GM18511 (cell line): Measurements from ENCODE around the gene SLIT3.
"Not testable (repeated sequence)": the region's sequence is repeated elsewhere in the genome, so short reads cannot be mapped to it uniquely, and the experiment has no call there.

Source experiments
- ATAC-seq: cut with Tn5 transposase; IDR thresholded peaks from one replicate; pipeline ENCODE4 v1.9.1; 2021; ENCODE audit warnings: mild to moderate bottlenecking, moderate library complexity; ENCODE audit not compliant: unreplicated experiment

The SLIT3 gene

DNA sequence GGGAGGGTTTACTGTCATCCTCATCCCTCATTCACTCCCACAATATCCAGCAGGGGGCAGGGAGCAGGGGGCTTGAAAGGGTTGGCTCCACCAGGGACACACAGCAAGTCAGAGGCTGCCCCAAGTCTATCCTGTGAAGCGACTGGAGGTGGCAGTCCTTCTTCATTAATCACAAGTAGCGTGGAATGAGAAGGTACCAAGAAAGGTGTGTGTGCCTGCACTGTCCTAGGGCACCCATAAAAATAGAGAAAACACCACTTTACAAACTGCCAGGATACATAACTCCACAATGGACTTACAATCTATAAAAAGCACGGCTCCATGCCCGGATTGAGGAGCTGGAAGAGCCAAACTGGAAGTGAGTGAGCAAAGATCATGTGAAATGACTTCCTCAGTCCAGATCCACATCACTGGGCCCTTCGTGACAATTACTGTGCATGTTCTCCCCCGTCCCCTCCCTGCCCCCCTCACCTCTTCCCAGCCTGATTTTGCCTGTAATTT is 183.9 kb downstream of the SLIT3 start:
- no peak for ATAC-seq

DNA sequence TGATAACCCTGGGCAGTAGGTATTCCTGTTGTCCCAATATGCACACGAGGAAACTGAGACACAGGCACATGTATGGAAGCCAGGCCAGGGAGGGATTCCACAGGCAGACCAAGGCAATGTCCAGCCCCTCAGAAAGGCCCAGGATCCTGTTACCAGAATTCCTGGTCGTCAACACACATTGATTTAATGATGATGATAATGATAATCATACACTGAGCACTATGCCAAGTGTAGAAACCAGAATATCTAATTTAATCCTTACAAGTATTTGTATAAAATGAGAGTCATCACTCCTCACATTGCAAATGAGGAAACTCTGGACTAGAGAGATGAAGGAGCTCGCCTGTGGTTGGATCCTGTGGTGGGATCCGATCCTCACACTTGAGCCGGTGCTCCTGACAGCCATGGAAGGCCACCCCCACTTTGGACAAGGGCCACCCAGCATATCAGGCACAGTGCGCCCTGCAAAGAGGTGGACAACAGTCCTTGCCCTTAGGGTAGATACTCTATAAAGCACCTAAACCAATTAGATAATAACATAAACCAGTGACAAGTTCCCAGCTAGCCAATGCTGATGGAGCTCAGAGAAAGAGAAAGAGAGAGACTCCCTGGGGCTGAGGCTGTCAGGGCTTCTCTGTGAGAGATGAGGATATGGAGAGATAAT is 185.3 kb downstream of the SLIT3 start:
- ATAC-seq = no peak

DNA sequence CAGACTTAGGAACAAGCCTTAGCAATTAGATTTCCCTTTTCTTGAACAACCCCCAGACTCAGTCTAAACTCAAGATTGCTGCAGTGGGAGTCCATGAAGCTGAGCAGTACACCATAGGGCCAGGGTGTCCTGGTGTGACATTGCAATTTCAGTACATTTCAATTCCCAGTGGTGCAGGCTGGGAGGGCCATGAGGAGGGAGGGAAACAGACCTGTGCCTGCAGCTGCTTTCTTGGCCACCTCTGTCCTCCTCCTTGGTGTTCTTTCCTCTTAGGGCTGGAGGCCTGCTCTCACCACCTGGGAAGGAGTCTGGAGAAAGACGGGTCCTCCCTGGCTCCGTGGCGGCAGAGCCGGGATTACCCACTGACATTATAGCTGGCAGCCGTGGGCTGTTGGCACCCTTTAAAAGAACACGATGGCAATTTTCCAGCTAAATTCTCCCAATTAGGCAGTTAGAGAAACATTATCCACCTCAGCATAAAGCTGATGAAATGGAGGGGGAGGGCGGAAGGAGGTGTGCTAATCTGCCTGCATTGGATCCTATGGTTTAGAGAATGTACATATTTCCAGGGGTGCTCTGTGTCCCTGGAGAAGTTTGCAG is 186.4 kb downstream of the SLIT3 start:
- ATAC-seq = no peak

DNA sequence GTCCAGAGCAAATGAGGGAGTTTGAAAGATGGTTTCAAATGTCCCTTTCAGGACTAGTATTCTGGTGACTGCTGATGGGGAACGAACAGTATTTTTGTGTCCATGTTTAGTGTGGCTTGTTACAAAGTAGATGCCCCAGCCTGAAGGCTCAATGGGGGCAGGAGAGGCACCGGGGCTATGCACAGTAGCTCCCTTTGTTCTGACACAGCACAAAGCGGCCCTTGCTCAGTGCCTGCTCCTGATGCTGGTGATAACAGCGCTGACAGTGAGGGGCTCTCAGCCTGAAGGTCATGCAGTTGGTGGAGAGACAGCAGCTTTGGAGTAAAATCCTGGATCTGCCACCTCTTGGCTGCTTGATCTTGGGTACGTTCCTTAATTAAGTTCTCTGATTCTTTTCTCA is 188.9 kb downstream of the SLIT3 start:
- ATAC-seq = no peak

DNA sequence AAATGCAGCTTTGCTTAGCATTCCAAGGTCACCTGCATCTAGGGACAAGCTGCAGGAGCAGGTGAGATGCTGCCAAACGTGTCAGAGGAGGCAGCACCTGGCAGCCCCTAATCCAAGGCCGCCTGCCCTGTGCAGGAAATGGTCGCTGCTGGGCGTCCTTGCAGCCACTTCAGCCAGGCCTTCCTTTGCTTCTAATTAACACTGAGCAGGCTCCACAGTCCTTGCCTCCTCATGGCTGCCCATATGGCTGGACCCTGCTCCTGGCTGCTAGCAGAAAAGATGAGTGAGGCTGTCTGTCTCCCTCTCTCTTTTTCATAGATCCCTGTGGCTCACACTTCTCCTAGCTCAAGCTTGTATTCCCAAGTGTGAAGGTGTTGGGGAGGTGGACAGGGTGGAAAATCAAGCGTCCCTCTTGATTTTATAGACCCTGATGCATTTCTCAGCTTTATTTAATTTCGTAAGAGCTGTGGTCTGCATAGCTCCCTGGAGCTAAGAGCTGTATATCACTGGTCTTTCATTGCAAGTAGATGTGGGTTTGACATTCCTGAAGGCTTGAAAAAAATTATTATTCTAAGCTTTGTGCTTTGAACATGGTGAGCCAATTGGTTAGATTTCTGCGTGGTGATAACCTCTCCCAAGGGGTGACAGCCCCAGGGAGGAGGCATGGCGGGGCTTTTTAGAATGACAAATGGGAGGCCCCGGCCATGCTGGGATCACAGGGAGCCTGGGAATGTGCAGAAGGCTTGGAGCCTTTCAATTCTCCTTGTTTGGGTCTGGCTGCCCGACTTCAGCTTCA is 193.8 kb downstream of the SLIT3 start:
- ATAC-seq = no peak

DNA sequence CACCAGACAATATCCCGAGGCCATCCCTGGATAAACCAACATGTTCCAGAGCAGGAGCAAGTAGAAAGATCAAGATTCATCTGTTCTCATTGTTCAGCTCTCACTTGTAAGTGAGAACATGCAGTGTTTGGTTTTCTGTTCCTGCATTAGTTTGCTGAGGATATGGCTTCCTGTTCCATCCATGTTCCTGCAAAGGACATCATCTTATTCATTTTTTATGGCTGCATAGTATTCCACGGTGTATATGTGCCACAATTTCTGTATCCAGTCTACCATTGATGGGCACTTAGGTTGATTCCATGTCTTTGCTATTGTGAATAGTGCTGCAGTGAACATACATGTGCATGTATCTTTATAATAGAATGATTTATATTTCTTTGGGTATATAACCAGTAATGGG is 195.4 kb downstream of the SLIT3 start:
- not testable (repeated sequence) for ATAC-seq

DNA sequence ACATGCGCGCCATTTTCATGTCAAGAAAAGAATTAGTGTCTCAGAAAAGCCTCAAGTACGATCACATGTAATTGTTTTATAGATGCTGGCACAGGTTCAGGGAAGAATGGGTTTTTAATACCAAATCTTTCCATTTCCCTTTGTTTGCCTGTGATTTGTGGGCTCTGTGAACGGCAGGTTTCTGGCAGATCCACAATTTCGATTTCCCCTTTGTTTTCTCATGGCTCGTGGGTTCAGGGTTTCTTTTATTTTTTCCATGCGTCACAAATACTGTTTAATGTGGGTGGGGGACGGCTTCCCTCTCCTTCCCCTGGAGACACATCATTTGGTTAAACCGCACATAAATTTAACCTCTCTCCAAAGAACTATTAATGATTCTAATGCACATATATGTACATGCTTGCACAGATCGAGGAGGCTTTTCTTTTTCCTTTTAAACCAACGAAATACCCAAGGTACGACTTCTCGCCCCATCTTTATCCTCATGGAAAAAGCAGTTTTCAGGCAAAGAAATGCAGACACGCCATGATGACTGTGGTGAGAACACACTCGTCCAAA is 195.9 kb downstream of the SLIT3 start:
- ATAC-seq = no peak

DNA sequence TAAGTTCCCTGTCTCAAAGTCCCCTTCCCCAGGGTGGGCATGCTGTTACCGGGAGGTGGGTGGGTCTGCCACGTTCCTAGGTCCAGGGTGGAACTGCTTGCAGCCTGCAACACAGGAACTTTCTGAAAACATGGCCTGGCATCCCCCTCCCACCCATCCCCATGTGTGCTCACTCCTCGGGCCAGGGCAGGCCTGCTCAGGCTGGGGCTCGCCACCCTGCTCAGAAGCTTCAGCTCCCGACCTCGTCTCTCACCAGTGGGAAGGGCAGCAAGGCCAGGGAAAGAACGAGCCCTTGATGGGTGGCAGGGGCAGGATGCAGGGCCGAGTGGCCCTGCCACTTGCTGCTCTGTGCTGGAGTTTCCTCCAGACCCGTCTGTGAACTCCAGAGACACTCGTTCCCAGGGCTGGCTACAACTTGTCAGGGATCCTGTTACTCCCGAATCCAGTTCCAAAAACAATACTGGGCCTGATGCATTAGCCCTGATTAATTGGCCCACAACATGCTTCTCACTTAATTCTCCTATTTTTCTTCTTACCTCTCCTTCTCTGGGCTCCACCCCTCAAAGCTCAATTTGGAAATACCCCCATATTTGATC is 197.3 kb downstream of the SLIT3 start:
- no peak for ATAC-seq

DNA sequence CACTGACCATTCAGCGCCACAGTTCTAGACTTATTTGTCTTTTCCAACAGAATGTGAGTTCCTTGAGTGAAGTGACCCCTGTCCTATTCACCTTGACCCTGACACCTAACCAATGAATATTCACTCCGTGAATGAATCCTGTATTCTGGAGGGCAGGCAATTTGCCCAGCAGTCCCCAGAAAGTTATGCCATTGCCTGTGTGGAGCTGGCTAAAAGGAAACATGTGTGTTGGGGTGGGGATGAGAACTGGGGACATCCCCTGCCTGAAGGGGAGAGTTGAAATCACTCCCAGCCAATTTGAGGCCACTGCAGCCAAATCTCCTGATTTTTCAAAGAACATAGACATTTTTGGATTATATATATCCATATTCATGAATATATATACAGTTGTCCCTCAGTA is 199.0 kb downstream of the SLIT3 start:
- no peak for ATAC-seq

DNA sequence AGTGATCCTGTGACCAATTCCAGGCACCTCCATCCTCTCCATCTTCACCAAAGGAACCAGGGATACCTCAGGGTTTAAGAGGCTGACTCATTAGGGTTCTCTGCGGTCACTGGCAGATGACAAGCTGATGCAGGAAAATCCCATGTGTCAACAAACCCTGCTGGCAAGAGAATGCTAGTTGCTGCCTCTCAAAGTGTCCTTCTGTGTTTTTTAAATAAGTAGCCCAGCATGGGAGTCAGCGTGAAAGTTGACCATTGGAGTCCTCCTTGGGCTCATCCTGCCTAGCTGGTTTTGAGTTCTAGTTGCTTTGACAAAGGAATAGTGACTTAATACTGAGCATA is 200.2 kb downstream of the SLIT3 start:
- no peak for ATAC-seq

DNA sequence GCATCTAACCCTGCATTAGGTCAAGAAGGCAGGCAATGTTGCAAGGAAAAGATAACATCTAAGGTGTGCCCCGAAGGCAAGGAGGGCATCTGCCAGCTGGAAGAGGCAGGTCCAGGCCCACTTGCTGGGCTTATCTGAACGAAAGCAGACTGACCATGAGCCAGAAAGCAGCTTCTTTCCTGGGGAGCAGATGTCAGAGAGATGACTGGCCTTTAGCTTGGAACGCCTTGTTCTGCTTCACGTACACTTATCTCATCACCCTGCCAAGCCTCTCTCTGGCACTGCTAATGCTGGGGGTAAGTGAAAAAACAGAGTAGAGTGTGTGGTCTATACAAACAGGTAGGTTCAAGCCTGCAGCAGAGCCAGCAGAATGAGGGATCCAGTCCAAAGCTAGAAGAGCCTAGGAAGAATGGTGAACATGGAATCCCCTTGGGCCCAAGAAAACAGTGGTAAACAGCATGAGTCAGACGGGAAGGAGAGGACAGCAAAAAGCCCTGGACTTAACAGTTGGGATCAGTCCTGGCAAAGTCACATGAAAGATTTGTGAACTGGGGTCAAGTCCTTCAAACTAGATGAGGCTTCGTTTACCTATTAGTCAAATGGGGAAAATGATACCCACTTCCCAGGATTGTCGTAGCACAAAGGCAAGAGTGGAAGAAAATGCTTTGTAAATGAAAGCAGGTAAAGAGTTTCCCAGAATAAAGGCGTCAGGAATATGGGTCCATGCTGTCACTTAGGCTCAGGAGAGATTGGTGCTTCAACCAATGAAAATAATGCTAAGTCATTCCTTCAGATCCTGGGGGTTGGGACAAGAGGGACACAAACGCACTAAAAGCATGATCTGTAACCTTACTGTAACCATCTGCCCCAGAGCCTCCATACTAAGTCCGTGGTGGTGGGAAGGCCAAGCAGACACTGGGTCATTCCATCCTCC is 200.9 kb downstream of the SLIT3 start:
- no peak for ATAC-seq

DNA sequence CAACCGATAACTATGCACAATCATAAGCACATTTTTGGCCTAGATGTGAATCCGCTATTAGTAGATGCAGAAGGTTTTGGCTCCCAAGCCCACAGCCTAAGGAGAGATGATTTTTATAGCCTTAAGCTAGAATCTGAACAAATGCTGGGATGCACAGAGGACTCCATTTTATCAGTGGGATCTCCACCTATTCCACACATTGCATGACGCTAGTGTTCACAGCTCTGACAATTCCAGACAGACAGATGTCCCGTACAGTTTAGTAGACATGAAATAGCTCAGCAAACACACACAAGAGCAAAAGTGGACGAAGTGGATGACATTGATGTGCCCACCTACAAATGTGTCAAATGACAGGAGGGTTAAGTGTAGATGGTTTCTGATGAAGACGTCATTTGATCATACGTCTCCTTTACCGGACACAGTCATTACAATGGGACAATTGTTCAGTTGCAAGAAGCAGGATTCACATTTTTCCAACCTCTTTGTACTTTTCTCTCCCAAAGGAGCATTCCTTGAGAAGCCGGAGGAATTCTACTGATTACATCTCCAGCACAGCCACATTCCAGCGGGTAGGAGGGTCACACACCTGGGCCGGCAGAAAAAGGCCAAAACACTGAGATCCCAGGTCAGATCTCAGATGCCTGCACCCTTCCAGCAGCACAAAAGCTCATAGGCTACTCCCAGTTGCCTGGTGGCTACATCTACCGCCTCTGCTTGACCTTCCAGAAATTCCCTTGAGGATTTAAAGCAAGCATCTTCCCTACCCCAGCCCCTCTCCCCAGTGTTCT is 202.4 kb downstream of the SLIT3 start:
- no peak for ATAC-seq

DNA sequence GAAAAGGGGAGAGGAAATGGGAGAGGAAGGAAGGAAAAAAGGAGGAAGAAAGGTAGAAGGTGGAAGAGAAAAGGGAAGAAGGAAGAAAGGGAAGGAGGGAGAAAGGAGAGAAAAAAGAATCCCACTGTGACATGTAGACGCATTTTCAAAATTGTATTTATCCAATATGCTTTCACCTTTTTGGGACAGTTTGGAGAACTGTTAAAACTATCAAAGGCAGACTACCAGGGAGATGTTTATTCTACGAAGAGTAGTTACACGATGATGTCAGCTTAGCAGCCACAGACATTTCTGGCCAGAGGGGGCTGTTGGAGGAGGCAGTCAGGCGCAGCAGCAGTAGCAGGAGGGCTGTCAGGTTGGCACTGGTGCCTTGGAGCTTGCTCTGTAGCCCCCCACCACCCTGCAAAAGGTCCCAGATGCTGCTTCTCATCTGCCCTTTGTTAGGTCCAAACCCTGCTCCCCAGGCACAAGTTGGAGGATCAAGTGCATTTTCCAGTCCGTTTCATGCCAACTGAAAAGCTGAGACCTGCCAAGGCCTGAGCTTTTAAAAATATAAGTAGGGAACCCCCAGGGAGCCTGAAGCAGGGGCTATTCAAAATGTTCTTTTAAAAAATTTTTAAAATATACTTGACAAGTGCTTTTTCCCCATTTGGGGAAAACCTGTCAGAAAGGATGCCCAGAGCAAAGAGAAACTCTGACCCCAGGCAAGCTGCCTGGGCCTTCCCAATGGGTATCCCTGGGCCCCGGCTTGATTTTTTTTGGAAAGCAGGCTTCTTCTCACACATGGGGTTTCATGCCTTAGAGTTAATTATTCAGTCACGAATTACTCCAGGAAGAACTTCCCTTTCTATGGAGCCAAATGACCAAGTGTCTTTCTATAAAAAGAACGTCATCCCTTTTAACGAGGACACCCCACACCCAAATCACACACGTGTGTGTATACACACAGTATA is 203.3 kb downstream of the SLIT3 start:
- ATAC-seq = no peak

DNA sequence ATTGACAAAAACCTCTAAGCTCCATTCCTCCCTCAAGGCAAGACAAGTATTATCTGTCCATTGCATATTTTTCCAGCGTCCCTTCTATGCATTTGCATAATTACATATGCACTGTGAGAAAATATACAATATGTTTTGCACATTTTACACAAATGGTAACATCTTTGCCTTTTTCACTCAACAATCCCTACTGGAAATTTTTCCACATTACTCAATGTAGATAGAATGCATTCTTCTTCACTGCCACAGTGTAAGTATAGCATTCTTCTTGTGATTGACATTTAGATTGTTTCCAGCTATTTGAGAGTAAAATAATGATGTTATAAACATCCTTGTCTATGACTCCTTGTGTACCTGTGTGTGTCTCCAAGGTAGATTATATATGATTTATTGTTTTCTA is 205.0 kb downstream of the SLIT3 start:
- ATAC-seq = no peak

DNA sequence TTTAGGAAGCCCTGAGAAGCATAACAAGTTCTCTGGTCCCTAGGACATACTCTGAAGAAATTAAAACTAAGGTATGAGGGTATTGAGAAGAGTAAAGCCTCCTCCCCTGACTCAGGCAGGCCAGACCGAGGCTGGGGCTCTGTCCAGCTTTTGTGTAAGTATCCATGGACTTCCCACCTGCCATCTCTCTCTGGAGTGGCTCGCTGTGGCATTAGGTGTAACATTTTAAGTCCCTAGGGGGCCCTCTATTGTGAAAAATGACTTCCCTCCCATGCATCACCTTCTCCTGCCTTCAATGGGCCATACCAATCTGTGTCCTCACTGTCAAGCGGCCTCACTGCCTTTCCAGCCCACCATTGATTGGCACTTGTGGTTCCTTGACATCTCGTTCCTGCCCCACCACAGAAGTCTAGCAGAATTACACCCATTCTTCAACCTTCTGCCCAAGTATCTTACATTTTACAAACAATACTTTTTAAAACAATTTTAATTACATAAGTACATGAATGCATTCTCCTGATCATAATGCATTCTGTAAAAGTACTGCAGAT is 205.5 kb downstream of the SLIT3 start:
- no peak for ATAC-seq

DNA sequence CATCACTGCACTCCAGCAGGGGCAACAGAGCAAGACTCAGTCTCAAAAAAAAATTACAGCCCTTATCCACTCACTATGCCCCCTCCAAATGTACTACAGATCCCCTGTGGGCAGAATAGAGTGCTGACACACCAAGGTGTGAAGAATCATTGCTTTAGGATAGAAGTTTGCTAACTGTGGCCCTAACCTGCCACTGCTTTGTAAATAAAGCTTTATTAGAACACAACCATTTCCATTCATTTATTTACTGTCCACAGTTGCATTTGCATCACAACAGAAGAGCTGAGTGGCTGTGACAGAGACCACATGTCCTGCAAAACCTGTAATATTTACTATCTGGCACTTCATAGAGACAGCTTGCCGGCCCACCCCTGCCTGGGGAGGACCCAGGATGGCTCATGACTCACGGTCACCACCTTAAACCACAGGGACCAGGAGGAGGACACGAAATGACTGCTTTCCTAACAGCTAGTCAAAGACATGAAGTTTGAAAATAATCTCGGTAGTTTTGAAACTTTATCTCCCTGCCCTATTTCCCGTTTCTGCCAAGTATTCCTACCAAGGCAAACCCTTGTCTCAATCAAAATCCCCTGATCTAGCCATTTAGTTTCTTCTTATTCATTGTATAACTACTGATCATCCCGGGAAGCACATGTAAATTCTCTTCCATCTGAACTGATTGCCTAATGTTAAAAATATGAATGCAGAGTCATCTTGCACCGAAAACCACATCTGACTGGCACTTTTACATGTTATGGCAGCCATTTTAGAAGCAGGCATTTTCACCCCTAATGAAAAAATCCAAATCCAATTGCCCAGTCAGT is 206.1 kb downstream of the SLIT3 start:
- ATAC-seq = no peak

DNA sequence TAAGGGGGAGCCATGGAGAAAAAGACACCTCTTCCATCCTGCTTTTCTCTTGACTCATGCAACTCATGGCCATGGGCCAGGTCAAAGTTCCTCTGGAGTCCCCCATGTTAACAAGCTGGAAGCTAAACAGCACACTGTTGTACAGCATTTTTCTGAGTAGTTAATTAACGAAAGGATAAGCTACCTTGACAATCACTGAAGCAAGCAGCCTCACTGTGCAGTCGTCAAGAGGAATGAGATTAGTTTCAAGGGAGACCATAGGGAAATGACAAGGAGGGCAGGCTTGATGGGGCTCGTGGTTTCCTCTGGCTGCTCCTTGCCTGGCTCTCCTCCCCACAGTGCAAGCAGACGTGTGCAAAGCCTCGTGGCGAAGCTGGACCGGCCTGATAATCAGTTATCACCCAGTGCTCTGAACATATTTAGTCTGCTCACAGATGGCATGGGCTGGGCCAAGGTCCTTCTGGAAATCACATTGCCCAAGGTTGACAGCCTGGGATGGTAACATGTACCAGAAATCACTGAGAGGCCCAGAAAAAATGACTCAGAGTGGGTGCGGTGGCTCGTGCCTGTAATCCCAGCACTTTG is 209.5 kb downstream of the SLIT3 start:
- no peak for ATAC-seq
